ENCODE data around the gene KNDC1.
A peak's percentile ranks its signal among the peaks of the same experiment; 100 is the strongest.

Gene KNDC1

DNA sequence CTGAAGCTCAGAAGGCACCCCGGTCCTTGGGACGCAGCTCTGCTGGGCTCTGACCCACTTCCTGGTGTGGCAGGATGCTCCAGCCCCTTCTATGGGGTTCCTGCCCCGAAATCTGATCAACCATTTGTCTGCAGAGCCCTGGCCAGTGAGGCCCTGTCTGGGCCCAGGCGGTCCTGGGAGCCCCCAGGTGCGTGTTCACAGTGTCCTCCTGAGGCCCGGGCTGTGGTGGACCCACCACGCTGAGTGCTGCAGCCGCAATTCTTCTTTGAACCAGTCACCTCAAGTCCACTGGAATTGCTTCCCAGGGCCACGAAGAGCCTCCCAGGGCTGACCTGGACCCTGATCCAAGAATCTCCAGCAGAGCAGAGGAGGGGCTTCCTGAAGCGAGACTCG is 19.1 kb downstream of the KNDC1 start:
- DNase-seq: no peak

DNA sequence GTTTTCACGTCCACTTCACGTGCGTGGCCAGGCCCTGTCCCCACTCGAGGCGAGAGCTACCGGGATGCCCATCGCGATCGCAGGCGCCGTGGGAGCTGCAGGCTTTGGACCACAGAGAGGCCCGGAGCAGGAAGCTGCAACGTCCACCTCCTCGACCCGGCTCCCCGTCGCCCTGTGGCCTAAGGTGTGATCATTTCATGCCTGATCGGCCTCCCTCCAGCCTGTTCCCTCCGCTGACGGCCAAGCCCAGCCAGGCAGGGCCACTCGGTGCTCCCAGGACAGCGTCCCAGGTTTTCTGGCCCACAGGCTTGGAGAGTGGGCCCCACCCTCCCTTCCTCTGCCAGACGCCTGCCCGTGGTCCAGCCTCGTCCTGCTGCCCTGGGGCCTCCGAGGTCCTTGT is 19.6 kb downstream of the KNDC1 start:
- DNase-seq: no peak

- DNase-seq: peak in 1 of 2 experiments; percentile 1
Observed at GRCh38 chr10:133180192-133180964, 20.4 kb downstream of the KNDC1 start.

- DNase-seq: no peak
Observed at GRCh38 chr10:133180965-133181639, 21.1 kb downstream of the KNDC1 start.

GRCh38 chr10:133182190-133182589 is 22.2 kb downstream of the KNDC1 start:
- no peak for DNase-seq

GRCh38 chr10:133182791-133183645 is 23.0 kb downstream of the KNDC1 start:
- no peak for DNase-seq

DNA sequence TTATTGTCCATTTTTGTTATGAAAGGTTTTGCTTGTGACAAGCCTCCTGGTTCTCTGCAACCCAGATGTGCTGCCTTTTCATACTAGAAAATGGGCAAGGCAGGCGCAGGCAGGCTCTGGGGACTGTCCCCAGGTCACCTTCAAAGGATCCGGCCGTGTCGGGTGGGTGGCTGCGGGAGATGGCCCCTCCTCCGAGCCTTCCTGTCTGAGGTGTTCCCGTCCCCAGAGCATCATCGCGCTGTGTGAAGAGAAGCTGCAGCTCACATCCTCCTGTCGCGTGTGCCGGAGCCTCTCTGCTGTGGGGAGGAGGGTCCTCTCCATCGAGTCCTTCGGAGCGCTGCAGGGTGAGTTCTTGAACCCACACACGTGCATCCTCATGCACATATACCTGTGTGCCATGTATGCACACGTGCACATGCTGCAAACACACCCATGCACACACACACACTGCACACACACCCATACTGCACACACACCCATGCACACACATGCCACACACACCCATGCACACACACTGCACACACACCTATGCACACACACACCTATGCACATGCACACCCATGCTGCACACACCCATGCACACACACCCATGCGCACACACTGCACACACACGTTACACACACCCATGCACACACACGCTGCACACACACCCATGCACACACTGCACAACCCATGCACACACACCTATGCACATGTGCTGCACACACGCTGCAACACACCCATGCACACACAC is 23.8 kb downstream of the KNDC1 start:
- no peak for DNase-seq

GRCh38 chr10:133184591-133185244 is 24.7 kb downstream of the KNDC1 start:
- no peak for DNase-seq

- no peak for DNase-seq
Observed at GRCh38 chr10:133185421-133185820, 25.4 kb downstream of the KNDC1 start.

DNA sequence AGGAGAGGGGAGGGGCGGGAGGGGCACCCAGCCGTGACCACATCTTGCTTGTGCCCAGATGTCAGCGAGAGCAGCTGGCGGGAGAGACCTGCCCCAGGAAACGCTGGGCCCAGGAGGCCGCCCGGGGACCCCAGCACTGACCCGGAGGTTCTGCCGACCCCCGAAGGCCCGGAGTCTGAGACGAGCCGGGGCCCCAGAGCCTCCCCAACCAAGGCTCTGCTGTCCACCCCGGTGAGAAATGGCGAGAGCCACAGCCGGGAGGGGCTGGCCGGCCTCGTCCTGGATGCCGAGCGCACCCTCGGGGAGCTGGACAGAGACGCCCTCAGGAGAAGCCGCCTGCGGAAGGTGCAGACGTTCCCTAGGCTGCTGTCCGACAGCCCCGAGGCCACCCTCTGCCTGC is 25.9 kb downstream of the KNDC1 start:
- DNase-seq: no peak

GRCh38 chr10:133186416-133187090 is 26.5 kb downstream of the KNDC1 start:
- no peak for DNase-seq

GRCh38 chr10:133187091-133187905 is 27.3 kb downstream of the KNDC1 start:
- DNase-seq: no peak

- DNase-seq: no peak
Observed at GRCh38 chr10:133187906-133188681, 28.1 kb downstream of the KNDC1 start.

GRCh38 chr10:133189256-133189655 is 29.2 kb downstream of the KNDC1 start:
- no peak for DNase-seq

- no peak for DNase-seq
Observed at GRCh38 chr10:133189726-133190125, 29.7 kb downstream of the KNDC1 start.

DNA sequence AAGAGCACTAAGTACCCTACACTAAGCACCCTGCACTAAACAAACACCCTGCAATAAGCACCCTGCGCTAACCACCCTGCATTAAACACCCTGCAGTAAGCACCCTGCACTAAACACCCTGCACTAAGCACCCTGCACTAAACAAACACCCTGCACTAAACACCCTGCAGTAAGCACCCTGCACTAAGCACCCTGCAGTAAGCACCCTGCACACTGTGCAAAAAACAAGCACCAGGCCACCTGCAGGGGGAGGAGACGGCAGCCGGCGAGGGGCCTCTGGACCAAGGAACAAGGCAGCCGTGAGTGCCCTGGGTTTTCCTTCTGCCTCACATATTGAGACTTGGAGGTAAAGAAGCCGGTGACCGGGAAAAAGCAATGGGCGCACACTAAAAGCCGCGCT is 30.2 kb downstream of the KNDC1 start:
- DNase-seq: no peak

GRCh38 chr10:133191651-133192050 is 31.6 kb downstream of the KNDC1 start:
- no peak for DNase-seq

- DNase-seq: no peak
Observed at GRCh38 chr10:133194151-133194550, 34.1 kb downstream of the KNDC1 start.

DNA sequence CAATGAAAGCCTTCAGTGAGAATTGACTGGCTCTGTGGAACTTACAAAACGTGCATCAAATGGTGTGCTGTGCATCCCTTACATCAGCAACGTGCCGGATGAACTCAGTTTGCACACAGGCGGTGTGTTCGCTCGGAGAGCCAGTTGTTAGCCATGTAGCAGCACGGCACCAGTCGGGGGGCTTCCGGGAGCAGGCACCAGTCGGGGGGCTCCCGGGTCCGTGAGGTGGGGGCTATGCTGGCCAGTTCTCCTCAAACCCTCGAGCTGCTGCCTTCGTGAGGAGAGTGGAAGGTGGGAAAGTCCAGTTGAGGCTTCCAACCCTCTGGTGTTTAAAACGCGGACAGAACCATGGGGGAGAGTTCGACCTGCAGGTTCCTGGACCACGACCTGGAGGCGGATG is 35.1 kb downstream of the KNDC1 start:
- no peak for DNase-seq

DNA sequence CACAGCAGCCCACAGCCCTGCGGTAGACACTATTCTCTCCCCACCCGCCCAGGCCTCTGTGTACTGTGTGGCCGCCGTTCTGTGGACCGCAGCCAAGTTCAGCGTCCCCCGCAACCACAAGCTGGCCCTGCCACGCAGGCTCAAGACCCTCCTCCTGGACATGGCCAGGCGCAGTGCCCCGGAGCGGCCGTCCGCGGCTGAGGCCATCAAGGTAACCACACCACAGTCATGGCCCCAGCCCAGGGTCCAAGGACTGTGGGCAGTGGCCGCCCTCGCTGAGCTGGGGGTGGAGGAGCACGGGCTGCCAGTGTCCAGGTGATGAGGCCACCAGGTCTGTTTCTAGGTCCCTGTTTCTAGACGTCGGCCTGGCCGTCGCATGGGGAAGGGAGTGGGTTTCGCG is 35.6 kb downstream of the KNDC1 start:
- DNase-seq: no peak

All from NCI-H524 (cell line).